Skeletal muscle tissue (tissue), 5 donors: Measurements from ENCODE around the gene LRRC74B. TPM values are rescaled to one million over a fixed set of nuclear protein-coding genes. Genes with fewer than 3 reads are reported as not detected.

Source experiments
- H3K27ac ChIP-seq: one replicate; pipeline ENCODE4 v1.7.0; 2013; ENCODE audit warnings: mild to moderate bottlenecking, low read depth, low read length, inconsistent platforms
- H3K27me3 ChIP-seq, 3 donors: one replicate each; pipeline ENCODE4 v1.7.0; 2013; ENCODE audit warnings: low read length in 3 of 3; ENCODE audit not compliant: control insufficient read depth in 3 of 3, insufficient read depth in 3 of 3
- H3K36me3 ChIP-seq, 3 donors: one replicate each; pipeline ENCODE4 v1.7.0; 2013; ENCODE audit warnings: low read length in 3 of 3; ENCODE audit not compliant: control insufficient read depth in 3 of 3, insufficient read depth in 3 of 3
- H3K4me1 ChIP-seq, 3 donors: one replicate each; pipeline ENCODE4 v1.7.0; 2013; ENCODE audit warnings: low read length in 3 of 3, mild to moderate bottlenecking in 3 of 3; ENCODE audit not compliant: control insufficient read depth in 3 of 3, insufficient read depth in 3 of 3
- H3K4me3 ChIP-seq, 3 donors: one replicate each; pipeline ENCODE4 v1.7.0; 2013; ENCODE audit warnings: low read length in 3 of 3
- H3K9ac ChIP-seq, 3 donors: one replicate each; pipeline ENCODE4 v1.7.0; 2013; ENCODE audit warnings: low read length in 3 of 3, mild to moderate bottlenecking in 3 of 3, moderate library complexity in 2 of 3, low read depth in 1 of 3
- H3K9me3 ChIP-seq, 3 donors: one replicate each; pipeline ENCODE4 v1.7.0; 2013; ENCODE audit warnings: low read length in 3 of 3; ENCODE audit not compliant: control insufficient read depth in 3 of 3
- small RNA-seq: library from RNA; depleted of rRNA; stranded (forward); fragments of <200 nt; gene quantifications from one replicate; pipeline ENCODE3, GENCODE V24; 2014
- total RNA-seq: library from RNA; depleted of rRNA; stranded (reverse); fragments of >200 nt; gene quantifications from one replicate; pipeline ENCODE4 v1.2.3, GENCODE V29; 2014
- donor health status: Osteomylitis.

Gene LRRC74B
- total RNA-seq, 1 donor from 2014 or later: not detected

DNA sequence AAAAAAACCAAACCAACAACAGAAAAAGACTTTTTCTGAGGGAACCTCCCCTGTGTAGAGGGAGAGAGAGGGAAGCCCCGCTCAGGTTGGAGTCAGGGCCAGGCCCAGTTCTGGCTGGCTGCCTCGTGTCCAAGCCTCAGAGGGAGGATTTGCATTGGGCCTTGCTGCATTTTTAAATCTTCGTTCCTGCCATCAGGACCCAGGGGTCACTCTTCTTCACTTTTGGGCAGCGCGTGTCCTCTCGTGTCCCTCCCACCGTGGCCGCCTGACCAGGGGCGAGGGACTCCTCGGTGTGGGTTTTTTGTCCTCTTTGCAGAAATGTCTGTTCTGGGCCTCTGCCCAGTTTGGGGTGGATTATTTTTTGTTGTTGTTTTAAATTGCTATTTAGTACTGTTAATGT, 57.9 kb downstream of the LRRC74B start:
- H3K9me3 ChIP-seq: no peaks in the 10 kb centered on the region
- H3K36me3 ChIP-seq: no peaks in the 10 kb centered on the region
- no peak overlapping the region for H3K9ac ChIP-seq
- H3K27me3 ChIP-seq: peaks cover 0 to 9% (median 3%) of the 10 kb centered on the region in 3 donors
- no peak overlapping the region for H3K27ac ChIP-seq
- H3K4me1 ChIP-seq: peaks cover 0 to 4% (median 0%) of the 10 kb centered on the region in 3 donors
- no peak overlapping the region for H3K4me3 ChIP-seq

DNA sequence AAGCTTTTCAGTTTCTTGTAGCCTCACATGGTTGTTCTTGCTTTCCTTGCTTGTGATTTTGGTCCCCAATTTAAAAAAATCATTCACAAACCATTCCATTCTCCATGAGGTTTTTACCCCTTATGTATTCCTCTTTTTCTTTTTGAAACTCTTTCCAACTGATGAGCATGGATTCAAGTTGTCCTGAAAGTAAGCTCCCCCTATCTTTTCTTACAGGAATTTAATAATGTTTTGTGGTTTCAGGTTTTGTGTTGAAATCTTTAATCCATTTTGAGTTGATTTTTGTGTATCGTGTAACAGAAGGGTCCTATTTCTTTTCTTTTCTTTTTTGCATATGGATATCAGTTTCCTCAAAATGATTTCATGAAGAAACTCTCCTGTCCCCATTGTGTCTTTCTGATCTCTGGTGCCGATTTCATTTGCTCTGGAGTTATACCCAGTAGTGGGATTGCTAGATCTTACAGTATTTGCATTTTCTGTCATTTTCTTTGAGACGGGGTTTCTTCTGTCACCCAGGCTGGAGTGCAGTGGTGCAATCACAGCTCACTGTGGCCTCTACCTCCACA, 58.5 kb downstream of the LRRC74B start:
- Histone ChIP-seq H3K9me3 (no peaks in the 10 kb centered on the region), H3K27me3 (peaks cover 0 to 9% (median 3%) of the 10 kb centered on the region in 3 donors), H3K36me3 (no peaks in the 10 kb centered on the region), H3K4me1 (peaks cover 0 to 4% (median 0%) of the 10 kb centered on the region in 3 donors), H3K9ac (no peak overlapping the region), H3K4me3 (no peak overlapping the region), H3K27ac (no peak overlapping the region)

DNA sequence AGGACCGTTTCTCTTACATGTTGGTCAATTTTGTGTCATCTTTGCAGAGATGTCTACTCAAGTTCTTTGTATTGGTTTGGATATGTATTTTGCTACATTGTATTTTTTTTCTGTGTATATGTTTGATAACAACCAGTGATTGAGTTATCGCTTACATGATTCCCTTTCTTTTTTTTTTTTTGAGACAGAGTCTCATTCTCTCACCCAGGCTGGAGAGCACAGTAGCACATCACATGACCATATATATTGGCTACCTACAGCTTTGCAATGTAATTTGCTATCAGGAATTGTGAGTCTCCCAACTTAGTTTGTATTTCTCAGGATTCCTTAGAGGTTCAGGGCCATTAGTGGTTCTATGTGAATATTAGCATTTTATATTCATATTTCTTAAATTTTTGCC, 59.5 kb downstream of the LRRC74B start:
- Histone ChIP-seq H3K4me3 (no peak overlapping the region), H3K27ac (no peak overlapping the region), H3K9me3 (no peaks in the 10 kb centered on the region), H3K4me1 (peaks cover 0 to 4% (median 0%) of the 10 kb centered on the region in 3 donors), H3K27me3 (peaks cover 0 to 9% (median 3%) of the 10 kb centered on the region in 3 donors), H3K9ac (no peak overlapping the region), H3K36me3 (no peaks in the 10 kb centered on the region)

DNA sequence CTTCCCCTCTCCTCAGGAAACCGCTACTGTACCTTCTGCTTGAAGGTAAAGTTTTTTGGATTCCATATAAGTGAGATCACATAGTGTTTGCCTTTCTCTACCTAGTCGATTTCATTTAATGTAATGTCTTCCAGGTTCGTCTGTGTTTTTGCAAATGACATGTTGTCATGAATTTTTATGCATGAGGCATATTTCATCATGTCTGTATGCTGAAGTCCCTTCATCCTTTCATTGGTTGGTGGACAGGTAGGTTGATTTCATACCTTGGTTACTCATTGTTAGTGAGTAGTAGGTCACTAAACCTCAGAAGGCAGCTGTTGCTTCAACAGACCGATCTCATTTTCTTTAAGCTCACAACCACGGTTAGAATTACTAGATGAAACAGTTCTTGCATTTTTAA, 60.3 kb downstream of the LRRC74B start:
- Histone ChIP-seq H3K27me3 (peaks cover 0 to 9% (median 3%) of the 10 kb centered on the region in 3 donors), H3K4me1 (peaks cover 0 to 4% (median 0%) of the 10 kb centered on the region in 3 donors), H3K27ac (no peak overlapping the region), H3K9me3 (no peaks in the 10 kb centered on the region), H3K4me3 (no peak overlapping the region), H3K36me3 (no peaks in the 10 kb centered on the region), H3K9ac (no peak overlapping the region)

DNA sequence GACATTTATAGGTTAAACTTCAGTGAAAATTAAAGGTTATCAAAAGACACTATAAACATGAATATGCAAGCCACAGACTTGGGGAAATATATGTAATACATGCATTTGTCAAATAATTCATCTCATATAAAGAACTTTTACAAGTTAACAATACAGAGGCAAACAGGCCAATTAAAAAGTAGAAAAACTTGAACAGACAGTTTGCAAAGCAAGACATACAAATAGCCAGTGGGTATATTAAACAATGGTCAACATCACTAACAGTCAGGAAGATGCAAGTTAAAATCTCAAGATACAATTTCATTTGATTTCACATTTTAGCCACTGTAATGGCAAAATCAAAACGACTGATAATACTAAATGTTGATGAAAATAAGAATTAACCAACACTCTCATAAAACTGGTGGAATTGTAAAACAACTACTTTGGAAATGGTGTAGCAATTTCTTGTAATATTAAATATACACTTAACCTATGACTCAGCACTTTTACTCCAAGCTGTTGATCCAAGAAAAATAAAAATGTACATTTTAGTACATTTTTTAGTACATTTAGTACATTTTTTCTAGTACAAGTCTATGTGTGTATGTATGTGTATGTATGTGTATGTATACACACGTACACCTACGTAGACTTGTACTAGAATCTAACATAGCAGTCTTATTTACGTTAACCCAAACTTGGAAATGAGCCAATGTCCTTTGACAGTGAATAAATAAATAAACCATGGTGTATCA, 62.8 kb downstream of the LRRC74B start:
- H3K4me3 ChIP-seq: no peak overlapping the region
- H3K9me3 ChIP-seq: no peaks in the 10 kb centered on the region
- H3K9ac ChIP-seq: no peak overlapping the region
- no peaks in the 10 kb centered on the region for H3K36me3 ChIP-seq
- H3K4me1 ChIP-seq: no peaks in the 10 kb centered on the region
- H3K27ac ChIP-seq: no peak overlapping the region
- no peaks in the 10 kb centered on the region for H3K27me3 ChIP-seq

Small RNA genes lying within 50 kb of the gene (small RNA-seq; reads per million reads assigned to genes)
- gene MIR649: not detected

Other genes with a start within 250 kb of the LRRC74B start
- gene PI4KA, start 187.1 kb upstream of the LRRC74B start, total RNA-seq: 20.4 TPM
- 5.2 TPM for gene SNAP29, start 186.9 kb upstream of the LRRC74B start, total RNA-seq
- gene CRKL, start 128.5 kb upstream of the LRRC74B start, total RNA-seq: 45.9 TPM
- under 0.01 TPM for gene AIFM3, start 78.7 kb upstream of the LRRC74B start, total RNA-seq
- gene LZTR1, start 63.6 kb upstream of the LRRC74B start, total RNA-seq: 32.4 TPM
- 15.7 TPM for gene THAP7, start 43.8 kb upstream of the LRRC74B start, total RNA-seq
- 11.0 TPM for gene P2RX6, start 30.8 kb upstream of the LRRC74B start, total RNA-seq
- gene SLC7A4, start 13.4 kb upstream of the LRRC74B start, total RNA-seq: 1.6 TPM